Liver (tissue), 9 donors: Measurements from ENCODE around the gene UNC80. TPM values are rescaled to one million over a fixed set of nuclear protein-coding genes. Genes with fewer than 3 reads are reported as not detected.

Source experiments
- DNase-seq: peaks from one replicate; pipeline ENCODE4 v3.0.0-alpha.2; 2017; ENCODE audit warnings: low spot score
- H3K27ac ChIP-seq, 2 donors: one replicate each; pipeline ENCODE4 v1.7.0; 2013; ENCODE audit warnings: inconsistent platforms in 2 of 2, low read length in 2 of 2, control low read depth in 1 of 2, low read depth in 1 of 2, mild to moderate bottlenecking in 1 of 2
- H3K27me3 ChIP-seq, 4 donors: one replicate each; pipeline versions ENCODE4 v1.6.1 to v1.7.0; 2013; ENCODE audit warnings: low read length in 3 of 4, inconsistent platforms in 1 of 4, mild to moderate bottlenecking in 1 of 4, moderate library complexity in 1 of 4; ENCODE audit not compliant: control insufficient read depth in 4 of 4, insufficient read depth in 4 of 4
- H3K36me3 ChIP-seq, 4 donors: one replicate each; pipeline versions ENCODE4 v1.6.1 to v1.7.0; 2013; ENCODE audit warnings: low read length in 3 of 4, mild to moderate bottlenecking in 3 of 4, low read depth in 1 of 4, moderate library complexity in 1 of 4; ENCODE audit not compliant: control insufficient read depth in 4 of 4, insufficient read depth in 3 of 4
- H3K4me1 ChIP-seq, 4 donors: one replicate each; pipeline versions ENCODE4 v1.6.1 to v1.7.0; 2013; ENCODE audit warnings: low read length in 3 of 4, mild to moderate bottlenecking in 3 of 4, moderate library complexity in 1 of 4; ENCODE audit not compliant: control insufficient read depth in 4 of 4, insufficient read depth in 4 of 4
- H3K4me3 ChIP-seq, 3 donors: one replicate each; pipeline versions ENCODE4 v1.6.1 to v1.7.0; 2013; ENCODE audit warnings: low read length in 3 of 3, control low read depth in 1 of 3, low read depth in 1 of 3, mild to moderate bottlenecking in 1 of 3
- H3K9ac ChIP-seq, 2 donors: one replicate each; pipeline ENCODE4 v1.7.0; 2013; ENCODE audit warnings: low read length in 2 of 2, mild to moderate bottlenecking in 2 of 2, moderate library complexity in 2 of 2, control low read depth in 1 of 2, low read depth in 1 of 2
- H3K9me3 ChIP-seq, 4 donors: one replicate each; pipeline versions ENCODE4 v1.6.1 to v1.7.0; 2013; ENCODE audit warnings: low read length in 3 of 4; ENCODE audit not compliant: control insufficient read depth in 4 of 4
- FOXA1 ChIP-seq: IDR thresholded peaks from 2 replicates; pipeline ENCODE4 v1.6.1; 2016; ENCODE audit warnings: antibody characterized with exemption
- GABPA ChIP-seq, 2 donors: IDR thresholded peaks in 1 of 2; conservative IDR thresholded peaks in 1 of 2; 2 replicates each; pipeline ENCODE4 v1.6.1; 2016; ENCODE audit warnings: antibody characterized with exemption in 2 of 2, mild to moderate bottlenecking in 1 of 2, moderate library complexity in 1 of 2
- HNF4A ChIP-seq, 2 donors: conservative IDR thresholded peaks; 2 replicates each; pipeline ENCODE4 v1.6.1; 2016; ENCODE audit warnings: antibody characterized with exemption in 2 of 2, mild to moderate bottlenecking in 2 of 2
- HNF4G ChIP-seq: IDR thresholded peaks from 2 replicates; pipeline ENCODE4 v1.6.1; 2016; ENCODE audit warnings: antibody characterized with exemption
- JUND ChIP-seq, 2 donors: IDR thresholded peaks; 2 replicates each; pipeline ENCODE4 v1.6.1; 2016; ENCODE audit warnings: antibody characterized with exemption in 2 of 2
- NR2F2 ChIP-seq: IDR thresholded peaks from 2 replicates; pipeline ENCODE4 v1.6.1; 2016; ENCODE audit warnings: antibody characterized with exemption
- RXRA ChIP-seq, 2 donors: IDR thresholded peaks; 2 replicates each; pipeline ENCODE4 v1.6.1; 2017 to 2018; ENCODE audit warnings: antibody characterized with exemption in 2 of 2, mild to moderate bottlenecking in 1 of 2
- SP1 ChIP-seq: IDR thresholded peaks from 2 replicates; pipeline ENCODE4 v1.6.1; 2018; ENCODE audit warnings: antibody characterized with exemption, mild to moderate bottlenecking
- YY1 ChIP-seq: IDR thresholded peaks from 2 replicates; pipeline ENCODE4 v1.6.1; 2016; ENCODE audit warnings: antibody characterized with exemption, mild to moderate bottlenecking
- ZBTB33 ChIP-seq: IDR thresholded peaks from 2 replicates; pipeline ENCODE4 v1.6.1; 2016; ENCODE audit warnings: antibody characterized with exemption
- WGBS: extraction: QIAGEN DNeasy Blood & Tissue Kit; methylation state at CpG from one replicate; pipeline ENCODE4 v1.1.7; 2013; 5-methylcytosine and 5-hydroxymethylcytosine counted together
- polyA plus RNA-seq, 2 donors: library from polyadenylated mRNA; stranded (reverse) in 1 of 2; unstranded in 1 of 2; fragments of 200-250 nt in 1 of 2; fragments of >200 nt in 1 of 2; fragmentation: Nextera tagmentation in 1 of 2; extraction: Ambion mirVana in 1 of 2; gene quantifications; one replicate each; pipeline versions ENCODE4 v1.2.1 to v1.2.3, GENCODE V29; 2013 to 2015
- total RNA-seq, 2 donors: library from RNA; depleted of rRNA; stranded (reverse); fragments of >200 nt; gene quantifications; one replicate each; pipeline ENCODE4 v1.2.3, GENCODE V29; 2014
- TF ChIP-seq, protein P1 (sequence below): IDR thresholded peaks from 2 replicates; pipeline ENCODE4 v1.6.1; 2016; ENCODE audit warnings: antibody characterized with exemption
- TF ChIP-seq, protein P2 (sequence below): IDR thresholded peaks from 2 replicates; pipeline ENCODE4 v1.6.1; 2016; ENCODE audit warnings: antibody characterized with exemption
- TF ChIP-seq, protein P3 (sequence below): IDR thresholded peaks from 2 replicates; pipeline ENCODE4 v1.6.1; 2016; ENCODE audit warnings: antibody characterized with exemption, mild to moderate bottlenecking
- donor health status: healthy.
- donor health status: healthy.
- donor health status: healthy.
- donor health status: healthy.
- donor health status: healthy.

The UNC80 gene
- total and polyA plus RNA-seq, 4 donors: under 0.01 to 0.05 (median 0.02) TPM; not detected in 1

DNA sequence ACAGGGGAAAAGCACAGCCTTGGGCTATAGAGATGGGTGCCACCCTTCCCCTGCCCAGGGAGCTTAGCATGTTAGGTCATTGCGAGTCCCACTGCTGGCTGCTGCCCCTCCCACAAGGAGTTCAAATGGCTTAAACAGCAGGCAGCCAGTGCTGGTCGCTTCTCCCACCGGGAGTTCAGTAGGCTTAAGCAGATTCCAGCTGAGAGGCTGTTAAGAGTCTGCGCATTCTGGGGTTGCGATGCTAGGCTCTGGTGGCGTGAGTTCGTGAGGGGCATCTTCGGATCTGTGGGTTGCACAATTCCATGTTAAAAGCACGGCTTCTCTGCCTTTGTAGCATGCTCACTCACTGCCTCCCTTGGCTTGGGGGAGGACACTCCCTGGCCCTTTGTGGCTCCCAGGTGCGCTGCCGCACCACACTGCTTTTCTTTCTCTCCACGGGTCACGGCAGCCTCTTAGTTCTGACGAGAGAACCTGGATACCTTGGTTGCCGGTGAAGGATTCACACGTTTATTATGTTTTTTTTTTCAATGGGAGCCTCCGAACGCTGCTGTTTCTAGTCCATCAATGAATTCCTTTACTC, 93.2 kb downstream of the UNC80 start:
- TF ChIP-seq NR2F2: no peak
- no peak for TF ChIP-seq YY1
- Histone ChIP-seq H3K4me1 (no peaks in the 10 kb centered on the region), H3K27me3 (no peaks in the 10 kb centered on the region), H3K9me3 (no peaks in the 10 kb centered on the region), H3K27ac (no peak overlapping the region), H3K9ac (no peak overlapping the region), H3K4me3 (no peak overlapping the region), H3K36me3 (no peaks in the 10 kb centered on the region)
- no peak for DNase-seq
- WGBS: 41% methylated on average over 18 of the region's 18 CpGs

DNA sequence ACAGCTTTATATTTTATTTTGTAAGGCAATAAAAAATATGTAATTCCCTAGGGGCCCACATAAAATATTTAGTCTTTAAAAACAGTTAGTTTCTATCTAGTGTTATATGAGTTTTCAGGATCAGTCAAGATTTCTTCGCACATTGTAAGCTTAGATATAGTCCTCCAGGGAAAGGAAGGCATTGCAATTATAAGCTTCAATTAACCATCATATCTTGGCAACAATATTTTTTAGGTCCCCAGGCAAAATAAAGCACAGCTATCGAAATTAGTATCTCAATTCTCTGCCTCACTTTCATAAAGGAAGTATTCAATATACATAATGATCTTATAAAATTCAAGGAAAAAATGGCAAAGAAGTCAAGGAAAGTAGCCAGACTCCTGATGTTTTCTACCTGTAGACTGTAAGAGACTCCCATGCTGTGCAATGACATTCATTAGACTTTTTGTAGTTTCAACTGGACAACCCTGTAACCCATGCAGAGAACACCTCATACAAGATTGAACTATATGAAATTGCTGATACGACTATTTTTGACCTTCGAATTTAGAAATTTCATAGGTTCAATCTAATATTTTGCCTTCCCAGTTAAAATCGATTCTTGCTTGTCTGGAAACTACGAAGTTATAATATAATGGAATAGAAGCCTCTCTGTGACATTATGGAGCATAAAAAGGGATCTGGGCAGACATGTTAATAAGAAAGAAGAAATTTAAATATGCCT, 96.8 kb downstream of the UNC80 start:
- no peaks in the 10 kb centered on the region for H3K36me3 ChIP-seq
- no peaks in the 10 kb centered on the region for H3K4me1 ChIP-seq
- H3K9ac ChIP-seq: no peak overlapping the region
- TF ChIP-seq JUND (IDR thresholded peaks at IDR 0.05) (no peak), HNF4G (no peak), GABPA (IDR thresholded peaks at IDR 0.05 in 1 of 2, conservative IDR thresholded peaks at IDR 0.05 in 1 of 2) (no peak), RXRA (IDR thresholded peaks at IDR 0.05) (no peak), SP1 (no peak), FOXA1 (no peak), HNF4A (conservative IDR thresholded peaks at IDR 0.05) (no peak), ZBTB33 (no peak)
- TF ChIP-seq, protein P1, sequence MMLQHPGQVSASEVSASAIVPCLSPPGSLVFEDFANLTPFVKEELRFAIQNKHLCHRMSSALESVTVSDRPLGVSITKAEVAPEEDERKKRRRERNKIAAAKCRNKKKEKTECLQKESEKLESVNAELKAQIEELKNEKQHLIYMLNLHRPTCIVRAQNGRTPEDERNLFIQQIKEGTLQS: no peak
- TF ChIP-seq, protein P2, sequence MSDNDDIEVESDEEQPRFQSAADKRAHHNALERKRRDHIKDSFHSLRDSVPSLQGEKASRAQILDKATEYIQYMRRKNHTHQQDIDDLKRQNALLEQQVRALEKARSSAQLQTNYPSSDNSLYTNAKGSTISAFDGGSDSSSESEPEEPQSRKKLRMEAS: no peak
- TF ChIP-seq, protein P3, sequence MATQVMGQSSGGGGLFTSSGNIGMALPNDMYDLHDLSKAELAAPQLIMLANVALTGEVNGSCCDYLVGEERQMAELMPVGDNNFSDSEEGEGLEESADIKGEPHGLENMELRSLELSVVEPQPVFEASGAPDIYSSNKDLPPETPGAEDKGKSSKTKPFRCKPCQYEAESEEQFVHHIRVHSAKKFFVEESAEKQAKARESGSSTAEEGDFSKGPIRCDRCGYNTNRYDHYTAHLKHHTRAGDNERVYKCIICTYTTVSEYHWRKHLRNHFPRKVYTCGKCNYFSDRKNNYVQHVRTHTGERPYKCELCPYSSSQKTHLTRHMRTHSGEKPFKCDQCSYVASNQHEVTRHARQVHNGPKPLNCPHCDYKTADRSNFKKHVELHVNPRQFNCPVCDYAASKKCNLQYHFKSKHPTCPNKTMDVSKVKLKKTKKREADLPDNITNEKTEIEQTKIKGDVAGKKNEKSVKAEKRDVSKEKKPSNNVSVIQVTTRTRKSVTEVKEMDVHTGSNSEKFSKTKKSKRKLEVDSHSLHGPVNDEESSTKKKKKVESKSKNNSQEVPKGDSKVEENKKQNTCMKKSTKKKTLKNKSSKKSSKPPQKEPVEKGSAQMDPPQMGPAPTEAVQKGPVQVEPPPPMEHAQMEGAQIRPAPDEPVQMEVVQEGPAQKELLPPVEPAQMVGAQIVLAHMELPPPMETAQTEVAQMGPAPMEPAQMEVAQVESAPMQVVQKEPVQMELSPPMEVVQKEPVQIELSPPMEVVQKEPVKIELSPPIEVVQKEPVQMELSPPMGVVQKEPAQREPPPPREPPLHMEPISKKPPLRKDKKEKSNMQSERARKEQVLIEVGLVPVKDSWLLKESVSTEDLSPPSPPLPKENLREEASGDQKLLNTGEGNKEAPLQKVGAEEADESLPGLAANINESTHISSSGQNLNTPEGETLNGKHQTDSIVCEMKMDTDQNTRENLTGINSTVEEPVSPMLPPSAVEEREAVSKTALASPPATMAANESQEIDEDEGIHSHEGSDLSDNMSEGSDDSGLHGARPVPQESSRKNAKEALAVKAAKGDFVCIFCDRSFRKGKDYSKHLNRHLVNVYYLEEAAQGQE: no peak
- no peaks in the 10 kb centered on the region for H3K9me3 ChIP-seq
- peaks cover 0 to 6% (median 0%) of the 10 kb centered on the region in 4 donors for H3K27me3 ChIP-seq
- 71% methylated on average over 6 of the region's 6 CpGs for WGBS
- no peak for DNase-seq
- H3K4me3 ChIP-seq: no peak overlapping the region
- no peak overlapping the region for H3K27ac ChIP-seq
